Activated CD4-positive, alpha-beta T cell treated with anti-CD3 and anti-CD28 coated beads for 36 hours (primary cell): Measurements from ENCODE around the gene MRPS5. TPM values are rescaled to one million over a fixed set of nuclear protein-coding genes. Genes with fewer than 3 reads are reported as not detected.

Experiments
- ATAC-seq: fragments of 200-7000 bp; cut with Tn5 transposase; one replicate; pipeline ENCODE4 v1.10.0; 2021; ENCODE audit warnings: mild to moderate bottlenecking, moderate library complexity
- CTCF ChIA-PET: fragments of 350-600 bp; sonication (Branson Sonifier 250); formaldehyde crosslinking; loops from one replicate; lab custom pipeline; 2021; ENCODE audit warnings: antibody characterized with exemption; lab: Charles Lee
- POLR2A ChIA-PET: fragments of 350-600 bp; sonication (Branson Sonifier 250); formaldehyde crosslinking; loops from one replicate; lab custom pipeline; 2021; ENCODE audit warnings: antibody characterized with exemption, inconsistent platforms; lab: Charles Lee
- DNase-seq: peaks from one replicate; pipeline ENCODE4 v3.0.0-alpha.2; 2020
- H3K27ac Mint-ChIP-seq: one replicate; pipeline ENCODE4 v1.8.0; 2021; ENCODE audit warnings: mixed read lengths
- H3K27me3 Mint-ChIP-seq: one replicate; pipeline ENCODE4 v1.8.0; 2021; ENCODE audit warnings: mixed read lengths
- H3K36me3 Mint-ChIP-seq: one replicate; pipeline ENCODE4 v1.8.0; 2021; ENCODE audit warnings: low read depth, mixed read lengths
- H3K4me1 Mint-ChIP-seq: one replicate; pipeline ENCODE4 v1.8.0; 2021; ENCODE audit warnings: mixed read lengths
- H3K4me3 Mint-ChIP-seq: one replicate; pipeline ENCODE4 v1.8.0; 2021; ENCODE audit warnings: mild to moderate bottlenecking, moderate library complexity, mixed read lengths
- H3K9me3 Mint-ChIP-seq: one replicate; pipeline ENCODE4 v1.8.0; 2021; ENCODE audit warnings: low read depth, mixed read lengths
- intact Hi-C, 2 experiments: fragments of 100-400 bp; cut with DNase I in 1 of 2; cut with micrococcal nuclease in 1 of 2; formaldehyde crosslinking; loops; one replicate each; pipeline versions ENCODE4 v1.14.2 to v1.15.1; 2022 to 2024; cut with DNase I, micrococcal nuclease
- total RNA-seq, 2 experiments: library from RNA; stranded (reverse); gene quantifications; one replicate each; pipeline ENCODE4 v1.2.3, GENCODE V29; 2021

The MRPS5 gene
- total RNA-seq, 2 experiments from 2014 or later, result 90.7 to 97.1 TPM

DNA sequence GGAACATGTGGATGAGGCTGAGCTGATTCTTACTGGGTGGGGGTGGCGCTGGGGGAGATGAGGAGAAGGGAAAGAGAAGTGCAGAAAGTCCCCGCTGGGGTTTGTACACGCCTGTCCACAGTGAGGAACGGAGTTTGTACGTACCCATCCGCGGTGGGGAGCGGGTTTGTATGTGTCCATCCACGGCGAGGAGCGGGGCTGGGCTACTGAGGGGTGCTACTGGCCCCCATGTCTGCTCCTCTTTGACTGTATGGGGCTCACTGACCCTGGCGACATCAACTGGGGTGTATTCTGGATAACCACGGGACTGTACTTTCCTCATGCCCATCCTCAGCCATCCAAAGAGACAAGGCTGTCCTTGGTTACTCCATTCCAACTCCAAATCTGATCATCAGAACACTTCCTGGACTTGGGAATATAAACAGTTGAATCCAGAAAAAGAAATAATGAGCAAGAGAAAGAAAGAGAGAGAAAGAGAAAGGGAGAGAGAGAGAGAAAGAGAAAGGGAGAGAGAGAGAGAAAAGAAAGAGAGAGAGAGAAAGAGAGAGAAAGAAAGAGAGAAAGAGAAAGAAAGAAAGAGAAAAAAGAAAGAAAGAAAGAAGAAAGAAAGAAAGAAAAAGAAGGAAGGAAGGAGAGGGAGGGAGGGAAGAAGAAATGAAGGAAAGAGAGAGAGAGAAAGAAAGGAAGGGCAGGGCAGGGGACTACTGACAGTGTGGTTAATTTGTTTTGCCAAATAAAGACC, 75.1 kb downstream of the MRPS5 start:
- H3K27me3 Mint-ChIP-seq, result no peaks in the 10 kb centered on the region
- peak overlapping the region; percentile 67 for H3K27ac Mint-ChIP-seq
- POLR2A ChIA-PET, result no interaction called here

DNA sequence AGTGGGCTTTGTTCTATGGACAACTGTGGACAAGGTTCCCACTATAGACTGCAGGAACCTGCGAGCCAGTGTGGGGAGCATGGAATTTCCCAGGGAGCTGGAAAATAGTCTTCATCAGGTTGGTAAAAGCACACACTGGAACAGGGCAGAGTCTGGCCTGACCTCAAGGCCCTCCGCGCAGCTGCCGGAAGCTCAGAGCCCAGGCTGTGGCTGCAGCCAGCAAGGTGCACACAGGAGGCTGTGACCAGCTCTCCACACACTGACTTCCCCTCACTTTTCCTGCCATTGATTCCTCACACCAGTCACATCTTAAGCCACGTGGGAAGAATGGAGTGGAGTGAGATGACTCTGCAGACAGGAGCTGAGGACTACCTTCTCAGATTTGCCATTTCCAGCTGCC, 77.0 kb downstream of the MRPS5 start:
- POLR2A ChIA-PET, result no interaction called here

More for the DNA sequence above, 75.1 kb downstream of the MRPS5 start:
- intact Hi-C loops, result no loop called here
- peaks cover 57% of the 10 kb centered on the region for H3K4me1 Mint-ChIP-seq
- CTCF ChIA-PET, result no interaction called here
- H3K4me3 Mint-ChIP-seq, result no peak overlapping the region
- DNase-seq (no peak), ATAC-seq (no peak)
- H3K36me3 Mint-ChIP-seq, result peaks cover 10% of the 10 kb centered on the region
- H3K9me3 Mint-ChIP-seq, result no peaks in the 10 kb centered on the region

GRCh38 chr2:95043300-95044093, 78.1 kb downstream of the MRPS5 start:
- Mint-ChIP-seq H3K4me3 (no peak overlapping the region), H3K27me3 (no peaks in the 10 kb centered on the region), H3K9me3 (peaks cover 9% of the 10 kb centered on the region), H3K4me1 (peaks cover 63% of the 10 kb centered on the region), H3K36me3 (peaks cover 2% of the 10 kb centered on the region), H3K27ac (no peak overlapping the region)
- peak; percentile 81 for DNase-seq
- ATAC-seq, result peak; percentile 73
- ChIA-PET CTCF (interaction anchor here (0.8 to 6.2 kb wide), 8 partner anchors 10 to 35 kb away, joined by 3 to 53 read pairs (median 6); partner anchors contain the start of gene MAL), POLR2A (no interaction called here)
- intact Hi-C loops, result loop anchor here (2.0 to 5.0 kb wide), 2 partner anchors 31 to 34 kb away; no protein-coding TSS in a partner anchor

More for the DNA sequence above, 77.0 kb downstream of the MRPS5 start:
- no peak for DNase-seq
- intact Hi-C loops, result loop anchor here in 1 of 2 experiments (5.0 kb wide), 1 partner anchor 33 kb away; no protein-coding TSS in a partner anchor
- peaks cover 55% of the 10 kb centered on the region for H3K4me1 Mint-ChIP-seq
- H3K4me3 Mint-ChIP-seq, result no peak overlapping the region
- H3K36me3 Mint-ChIP-seq, result peaks cover 3% of the 10 kb centered on the region
- no peak overlapping the region for H3K27ac Mint-ChIP-seq
- ATAC-seq, result no peak
- H3K9me3 Mint-ChIP-seq, result no peaks in the 10 kb centered on the region
- no peaks in the 10 kb centered on the region for H3K27me3 Mint-ChIP-seq
- CTCF ChIA-PET, result interaction anchor here (0.5 to 6.2 kb wide), 5 partner anchors 11 to 34 kb away, joined by 3 to 53 read pairs (median 4); partner anchors contain the start of gene MAL

GRCh38 chr2:95042472-95043271, 78.9 kb downstream of the MRPS5 start:
- ATAC-seq (peak; percentile 21), DNase-seq (no peak)
- ChIA-PET POLR2A (no interaction called here), CTCF (interaction anchor here (0.8 to 6.2 kb wide), 7 partner anchors 9 to 36 kb away, joined by 3 to 53 read pairs (median 7); partner anchors contain the start of gene MAL)
- H3K27ac Mint-ChIP-seq, result no peak overlapping the region
- peaks cover 72% of the 10 kb centered on the region for H3K4me1 Mint-ChIP-seq
- H3K27me3 Mint-ChIP-seq, result no peaks in the 10 kb centered on the region
- peaks cover 9% of the 10 kb centered on the region for H3K36me3 Mint-ChIP-seq
- H3K4me3 Mint-ChIP-seq, result no peak overlapping the region
- intact Hi-C loops, result loop anchor here (2.0 to 5.0 kb wide), 2 partner anchors 32 to 35 kb away; no protein-coding TSS in a partner anchor
- H3K9me3 Mint-ChIP-seq, result peaks cover 17% of the 10 kb centered on the region

DNA sequence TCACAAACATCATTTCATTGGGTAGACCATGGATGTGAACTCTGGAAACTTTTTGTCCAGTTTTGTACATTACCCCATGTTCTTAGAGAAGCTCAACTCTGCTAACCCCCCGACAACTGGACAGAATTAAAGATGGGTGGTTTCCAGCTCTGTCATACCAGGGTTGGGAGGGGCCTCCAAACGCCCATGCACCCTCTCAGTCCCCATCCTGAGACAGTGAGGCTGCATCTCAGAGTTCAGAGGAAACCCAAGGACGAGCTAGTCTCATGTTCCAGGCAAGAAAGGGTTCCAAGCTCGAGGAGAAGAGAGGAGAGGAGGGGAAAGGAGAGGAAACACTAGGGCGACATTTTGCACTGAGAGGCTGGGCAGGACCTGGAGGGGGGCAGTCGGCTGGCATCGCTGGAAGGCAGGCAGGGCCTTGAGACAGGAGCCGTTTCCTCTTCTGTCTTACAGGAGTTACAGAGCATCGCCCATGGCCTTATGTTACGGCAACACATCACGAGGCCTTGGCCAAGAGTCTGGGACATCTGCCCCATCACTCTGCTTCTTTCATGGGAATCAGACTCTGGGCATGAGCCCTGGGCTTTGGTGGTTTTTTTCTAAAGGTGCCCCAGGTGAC, 79.7 kb downstream of the MRPS5 start:
- peak; percentile 46 for DNase-seq

DNA sequence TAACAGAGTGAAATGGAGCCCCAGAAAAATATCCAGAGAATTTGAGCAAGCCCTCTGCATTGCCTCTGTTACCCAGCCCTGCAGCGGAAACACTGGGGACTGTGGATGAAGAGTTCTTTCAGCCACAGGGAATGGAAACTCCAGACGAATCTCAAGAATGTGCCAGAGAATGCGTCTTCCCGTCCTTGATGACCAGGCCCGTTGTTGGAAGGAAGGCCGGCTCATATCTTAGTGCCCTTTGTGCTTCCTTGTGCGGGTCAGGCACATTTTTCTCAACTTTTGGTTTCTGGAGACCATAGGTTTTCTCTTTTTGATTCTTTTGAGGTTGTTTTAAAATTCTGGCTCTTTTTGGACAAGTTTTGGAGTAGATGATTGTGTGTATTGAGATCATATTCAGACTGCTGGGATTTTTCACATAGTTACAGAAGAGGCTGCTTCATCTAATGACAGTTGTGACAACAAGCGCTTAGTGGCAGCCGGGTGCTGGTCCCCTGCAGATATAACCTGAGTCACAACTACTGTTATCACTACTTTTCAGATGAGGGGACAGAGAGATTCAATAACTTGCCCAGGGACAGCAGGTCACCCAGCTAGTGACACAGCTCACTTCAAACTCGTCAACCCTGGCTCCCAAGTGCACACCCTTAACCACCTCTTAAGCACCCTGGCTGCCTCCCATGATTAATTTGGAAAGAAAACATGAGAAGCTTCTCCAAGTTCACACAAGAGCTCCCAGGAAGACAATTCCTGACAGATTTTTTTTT, 80.4 kb downstream of the MRPS5 start:
- DNase-seq (peak; percentile 50), ATAC-seq (peak; percentile 59)
- Mint-ChIP-seq H3K27ac (peak overlapping the region; percentile 42), H3K9me3 (peaks cover 31% of the 10 kb centered on the region), H3K4me3 (no peak overlapping the region), H3K27me3 (no peaks in the 10 kb centered on the region), H3K36me3 (peaks cover 21% of the 10 kb centered on the region), H3K4me1 (peaks cover 77% of the 10 kb centered on the region)
- ChIA-PET POLR2A (no interaction called here), CTCF (interaction anchor here (0.7 to 6.2 kb wide), 8 partner anchors 9 to 113 kb away, joined by 3 to 53 read pairs (median 5); partner anchors contain the start of gene MAL)
- intact Hi-C loops, result loop anchor here in 1 of 2 experiments (2.0 to 5.0 kb wide), 2 partner anchors 18 to 36 kb away; no protein-coding TSS in a partner anchor

More for the DNA sequence above, 79.7 kb downstream of the MRPS5 start:
- intact Hi-C loops, result loop anchor here (2.0 to 5.0 kb wide), 3 partner anchors 19 to 35 kb away; no protein-coding TSS in a partner anchor
- H3K4me3 Mint-ChIP-seq, result no peak overlapping the region
- ChIA-PET CTCF (interaction anchor here (0.7 to 6.2 kb wide), 8 partner anchors 8 to 113 kb away, joined by 3 to 53 read pairs (median 5); partner anchors contain the start of gene MAL), POLR2A (no interaction called here)
- H3K36me3 Mint-ChIP-seq, result peaks cover 16% of the 10 kb centered on the region
- H3K4me1 Mint-ChIP-seq, result peaks cover 76% of the 10 kb centered on the region
- ATAC-seq, result peak; percentile 56
- no peaks in the 10 kb centered on the region for H3K27me3 Mint-ChIP-seq
- peak overlapping the region; percentile 42 for H3K27ac Mint-ChIP-seq
- H3K9me3 Mint-ChIP-seq, result peaks cover 24% of the 10 kb centered on the region

DNA sequence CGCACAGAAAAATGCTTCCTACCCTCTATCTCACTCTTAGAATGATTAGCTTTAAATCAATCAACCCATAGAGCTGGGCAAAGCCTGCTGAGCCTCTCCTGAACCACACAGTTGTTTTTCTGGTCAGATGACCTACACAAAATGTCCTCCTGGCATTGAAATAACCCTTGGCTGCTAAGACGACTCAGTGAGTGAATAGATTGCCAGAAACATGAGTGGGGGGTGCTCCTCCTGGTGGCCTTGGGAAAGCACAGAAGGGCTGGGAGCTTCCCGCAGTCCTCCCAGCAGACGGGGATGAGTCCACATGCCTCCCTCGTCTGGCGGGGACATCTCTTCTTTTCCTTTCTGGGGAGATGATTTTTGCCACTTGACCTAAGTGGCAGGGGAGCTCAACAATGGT, 81.2 kb downstream of the MRPS5 start:
- Mint-ChIP-seq H3K4me3 (no peak overlapping the region), H3K36me3 (peaks cover 21% of the 10 kb centered on the region), H3K9me3 (peaks cover 32% of the 10 kb centered on the region), H3K27ac (peak overlapping the region; percentile 9), H3K27me3 (no peaks in the 10 kb centered on the region), H3K4me1 (peaks cover 78% of the 10 kb centered on the region)
- no peak for DNase-seq
- ChIA-PET CTCF (interaction anchor here (0.8 to 6.2 kb wide), 4 partner anchors 16 to 38 kb away, joined by 3 to 53 read pairs (median 11); partner anchors contain the start of gene MAL), POLR2A (no interaction called here)
- no peak for ATAC-seq
- intact Hi-C loops, result loop anchor here in 1 of 2 experiments (2.0 to 5.0 kb wide), 2 partner anchors 18 to 37 kb away; no protein-coding TSS in a partner anchor

- H3K27me3 Mint-ChIP-seq, result no peaks in the 10 kb centered on the region
- peak overlapping the region; percentile 23 for H3K27ac Mint-ChIP-seq
- H3K36me3 Mint-ChIP-seq, result peaks cover 21% of the 10 kb centered on the region
- peaks cover 82% of the 10 kb centered on the region for H3K4me1 Mint-ChIP-seq
- POLR2A ChIA-PET, result no interaction called here
- DNase-seq (no peak), ATAC-seq (no peak)
- intact Hi-C loops, result loop anchor here in 1 of 2 experiments (2.0 to 5.0 kb wide), 2 partner anchors 17 to 37 kb away; no protein-coding TSS in a partner anchor
- H3K4me3 Mint-ChIP-seq, result no peak overlapping the region
- CTCF ChIA-PET, result interaction anchor here (0.8 to 6.2 kb wide), 4 partner anchors 16 to 39 kb away, joined by 3 to 53 read pairs (median 11); partner anchors contain the start of gene MAL
- peaks cover 32% of the 10 kb centered on the region for H3K9me3 Mint-ChIP-seq
These were observed 81.6 kb downstream of the MRPS5 start for GRCh38 chr2:95039978-95040377.

GRCh38 chr2:95039363-95039762, 82.2 kb downstream of the MRPS5 start:
- peak overlapping the region; percentile 85 for H3K27ac Mint-ChIP-seq
- H3K9me3 Mint-ChIP-seq, result peaks cover 32% of the 10 kb centered on the region
- ATAC-seq (no peak), DNase-seq (peak; percentile 56)
- intact Hi-C loops, result no loop called here
- CTCF ChIA-PET, result interaction anchor here (1.3 to 3.1 kb wide), 2 partner anchors 37 to 39 kb away, joined by 3 to 17 read pairs; no protein-coding TSS in a partner anchor
- POLR2A ChIA-PET, result no interaction called here
- peaks cover 88% of the 10 kb centered on the region for H3K4me1 Mint-ChIP-seq
- no peaks in the 10 kb centered on the region for H3K27me3 Mint-ChIP-seq
- peaks cover 21% of the 10 kb centered on the region for H3K36me3 Mint-ChIP-seq
- H3K4me3 Mint-ChIP-seq, result no peak overlapping the region
